ENCODE measurements around the gene CLCN4. TPM values are rescaled to one million over a fixed set of nuclear protein-coding genes. Genes with fewer than 3 reads are reported as not detected.
A peak's percentile ranks its signal among the peaks of the same experiment; 100 is the strongest.

Gene CLCN4
- 1.1 and 1.5 TPM in 2 replicates for polyA plus RNA-seq (2012; rRNA removed)
- 0.76 and 1.2 TPM in 2 replicates for polyA plus RNA-seq (2012; cell fraction: cytosol; rRNA removed)
- polyA plus RNA-seq (2012; cell fraction: nucleus; rRNA removed), result 1.2 and 1.4 TPM in 2 replicates

DNA sequence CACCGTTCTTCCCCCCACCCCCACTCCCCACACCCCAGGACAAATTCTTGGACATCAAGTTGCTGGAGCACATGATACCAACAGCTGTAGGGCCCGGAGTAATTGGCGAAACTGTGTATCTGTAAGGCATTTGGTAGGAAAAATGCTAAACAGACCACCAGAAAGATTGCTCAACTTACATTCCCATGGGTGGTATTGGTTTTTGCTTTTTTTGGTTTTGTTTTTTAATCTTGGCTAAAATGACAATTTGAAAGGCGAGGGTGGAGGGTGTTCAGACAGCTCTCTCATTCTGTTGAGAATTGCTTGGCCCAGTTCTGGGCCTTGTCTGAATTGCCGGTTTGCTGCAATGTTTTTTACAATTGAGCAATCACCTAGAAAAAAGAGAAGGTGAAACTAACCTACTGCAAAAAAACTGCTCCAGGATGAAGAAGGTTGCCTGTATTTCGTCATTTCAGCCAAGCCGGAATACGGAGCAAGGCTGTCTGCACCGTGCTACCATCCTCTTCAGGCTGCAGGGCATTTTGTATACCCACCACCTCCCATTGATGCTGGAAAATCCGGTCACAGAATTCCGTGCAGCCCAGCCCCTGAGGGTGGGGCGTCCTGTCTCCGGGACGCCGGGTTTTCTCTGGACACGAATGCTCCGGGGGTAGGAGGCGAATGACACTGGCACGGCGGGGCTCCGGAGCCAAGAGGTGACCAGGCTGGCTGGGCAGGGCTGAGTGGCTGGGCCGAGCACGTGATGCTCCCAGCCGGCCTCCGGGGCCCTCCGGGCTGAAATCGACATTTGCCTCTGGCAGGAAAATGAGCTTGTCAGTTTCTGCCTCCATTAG, at the start of gene CLCN4:
TSS of gene CLCN4 (plus strand) at position 777 of the 833 bp plus-strand sequence. CDS start 28,058 bp downstream, outside the sequence.
- WGBS (ENCODE audit: low lambda C conversion rate), result 38% methylated on average over 16 of the region's 27 CpGs
- no peaks in the 10 kb centered on the region for H3K79me2 ChIP-seq (ENCODE audit: insufficient read depth)
- ChIA-PET CTCF (interaction anchor here (0.7 kb wide), 1 partner anchor 37 kb away, joined by 3 read pairs; no protein-coding TSS in a partner anchor), POLR2A (no interaction called here)
- H3K9me3 ChIP-seq, result no peaks in the 10 kb centered on the region
- TF ChIP-seq, protein P1, sequence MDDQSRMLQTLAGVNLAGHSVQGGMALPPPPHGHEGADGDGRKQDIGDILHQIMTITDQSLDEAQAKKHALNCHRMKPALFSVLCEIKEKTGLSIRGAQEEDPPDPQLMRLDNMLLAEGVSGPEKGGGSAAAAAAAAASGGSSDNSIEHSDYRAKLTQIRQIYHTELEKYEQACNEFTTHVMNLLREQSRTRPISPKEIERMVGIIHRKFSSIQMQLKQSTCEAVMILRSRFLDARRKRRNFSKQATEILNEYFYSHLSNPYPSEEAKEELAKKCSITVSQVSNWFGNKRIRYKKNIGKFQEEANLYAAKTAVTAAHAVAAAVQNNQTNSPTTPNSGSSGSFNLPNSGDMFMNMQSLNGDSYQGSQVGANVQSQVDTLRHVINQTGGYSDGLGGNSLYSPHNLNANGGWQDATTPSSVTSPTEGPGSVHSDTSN (IDR thresholded peaks at IDR 0.05), result no peak
- TF ChIP-seq USF1 (IDR thresholded peaks at IDR 0.05; ENCODE audit: borderline replicate concordance, low read depth), result peak; percentile 43; the same call in 1 of the 2 replicates
- no peaks in the 10 kb centered on the region for H3K36me3 ChIP-seq (replicated peaks in 1 of 2; ENCODE audit: control insufficient read depth in 1 of 2, insufficient read depth in 2 of 2, low read length in 1 of 2)
- no peaks in the 10 kb centered on the region; a peak in 1 of 4 replicates for H3K4me1 ChIP-seq (ENCODE audit: control insufficient read depth in 1 of 2, insufficient read depth in 2 of 2, low read depth in 1 of 2, low read length in 1 of 2)
- DNase-seq, result peak; percentile 41
- no peaks in the 10 kb centered on the region for H3F3A ChIP-seq (replicated peaks; ENCODE audit: insufficient read depth)
- H4K20me1 ChIP-seq (ENCODE audit: insufficient read depth), result no peaks in the 10 kb centered on the region
- H3K4me2 ChIP-seq, result no peak within 1 kb of the TSS
- no peak within 1 kb of the TSS for H2AFZ ChIP-seq (ENCODE audit: low read depth)
- H3K27ac ChIP-seq (ENCODE audit: low read depth in 2 of 2, low read length in 1 of 2), result no peak within 1 kb of the TSS
- H3K9ac ChIP-seq, result no peak within 1 kb of the TSS
- H3K4me3 ChIP-seq (ENCODE audit: low read depth in 2 of 2, low read length in 1 of 2), result no peak within 1 kb of the TSS
- H3K27me3 ChIP-seq (ENCODE audit: insufficient read depth), result peaks cover 15% of the 10 kb centered on the region; the same call in 1 of the 2 replicates
- H3K9me2 ChIP-seq, result no peaks in the 10 kb centered on the region

GRCh38 chrX:10107483-10107882, 49.3 kb upstream of the CLCN4 start:
- no peaks in the 10 kb centered on the region for H4K20me1 ChIP-seq (ENCODE audit: insufficient read depth)
- H3K4me2 ChIP-seq, result no peak overlapping the region
- no peaks in the 10 kb centered on the region; the same call in 1 of the 2 replicates for H3K27me3 ChIP-seq (ENCODE audit: insufficient read depth)
- H3K9me3 ChIP-seq, result no peaks in the 10 kb centered on the region
- ChIA-PET CTCF (interaction anchor here (0.7 to 6.9 kb wide), 2 partner anchors 13 to 82 kb away, joined by 3 to 45 read pairs; no protein-coding TSS in a partner anchor), POLR2A (no interaction called here)
- H3K9ac ChIP-seq, result no peak overlapping the region
- WGBS (ENCODE audit: low lambda C conversion rate), result 48% methylated on average over 2 of the region's 2 CpGs
- no peaks in the 10 kb centered on the region for H3K9me2 ChIP-seq
- DNase-seq, result no peak
- no peak overlapping the region for H3K4me3 ChIP-seq (ENCODE audit: low read depth in 2 of 2, low read length in 1 of 2)
- no peaks in the 10 kb centered on the region for H3F3A ChIP-seq (replicated peaks; ENCODE audit: insufficient read depth)
- TF ChIP-seq TAF1 (IDR thresholded peaks at IDR 0.05; ENCODE audit: borderline replicate concordance, low read depth, low read length), result no peak
- TF ChIP-seq RAD21 (IDR thresholded peaks at IDR 0.05; ENCODE audit: low read length), result no peak
- no peak for TF ChIP-seq RXRA (IDR thresholded peaks at IDR 0.05; ENCODE audit: borderline replicate concordance, low read depth)
- TF ChIP-seq, protein P1 (IDR thresholded peaks at IDR 0.05), result no peak
- TF ChIP-seq JUND (IDR thresholded peaks at IDR 0.05), result no peak
- TF ChIP-seq, protein P2, sequence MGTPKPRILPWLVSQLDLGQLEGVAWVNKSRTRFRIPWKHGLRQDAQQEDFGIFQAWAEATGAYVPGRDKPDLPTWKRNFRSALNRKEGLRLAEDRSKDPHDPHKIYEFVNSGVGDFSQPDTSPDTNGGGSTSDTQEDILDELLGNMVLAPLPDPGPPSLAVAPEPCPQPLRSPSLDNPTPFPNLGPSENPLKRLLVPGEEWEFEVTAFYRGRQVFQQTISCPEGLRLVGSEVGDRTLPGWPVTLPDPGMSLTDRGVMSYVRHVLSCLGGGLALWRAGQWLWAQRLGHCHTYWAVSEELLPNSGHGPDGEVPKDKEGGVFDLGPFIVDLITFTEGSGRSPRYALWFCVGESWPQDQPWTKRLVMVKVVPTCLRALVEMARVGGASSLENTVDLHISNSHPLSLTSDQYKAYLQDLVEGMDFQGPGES (IDR thresholded peaks at IDR 0.05; ENCODE audit: low read depth, low read length), result no peak
- no peak for TF ChIP-seq GABPA (IDR thresholded peaks at IDR 0.05; ENCODE audit: low read depth)
- TF ChIP-seq SMC3 (IDR thresholded peaks at IDR 0.05; ENCODE audit: low read depth, low read length), result no peak
- no peak for TF ChIP-seq ELF1 (IDR thresholded peaks at IDR 0.05)
- no peak for TF ChIP-seq GATA2 (CRISPR knock-in tag; IDR thresholded peaks at IDR 0.05)
- TF ChIP-seq USF2 (IDR thresholded peaks at IDR 0.05; ENCODE audit: borderline replicate concordance, low read depth, low read length), result no peak
- no peak for TF ChIP-seq ZBTB33 (IDR thresholded peaks at IDR 0.05; ENCODE audit: borderline replicate concordance, low read depth)
- no peak for TF ChIP-seq FOXJ3 (CRISPR knock-in tag; IDR thresholded peaks at IDR 0.05)
- peaks cover 0 to 3% of the 10 kb centered on the region in 2 experiments; a peak in 1 of 4 replicates for H3K4me1 ChIP-seq (ENCODE audit: control insufficient read depth in 1 of 2, insufficient read depth in 2 of 2, low read depth in 1 of 2, low read length in 1 of 2)
- H3K27ac ChIP-seq (ENCODE audit: low read depth in 2 of 2, low read length in 1 of 2), result no peak overlapping the region
- H2AFZ ChIP-seq (ENCODE audit: low read depth), result no peak overlapping the region
- H3K79me2 ChIP-seq (ENCODE audit: insufficient read depth), result no peaks in the 10 kb centered on the region
- no peaks in the 10 kb centered on the region for H3K36me3 ChIP-seq (replicated peaks in 1 of 2; ENCODE audit: control insufficient read depth in 1 of 2, insufficient read depth in 2 of 2, low read length in 1 of 2)

Data from SK-N-SH (cell line).